ENCODE data around the gene PHB1. TPM values are rescaled to one million over a fixed set of nuclear protein-coding genes. Genes with fewer than 3 reads are reported as not detected.
"Not testable (repeated sequence)": the region's sequence is repeated elsewhere in the genome, so short reads cannot be mapped to it uniquely, and the experiment has no call there.

The PHB1 gene
- total and polyA plus RNA-seq, 12 donors: 107 to 317 (median 215) TPM

DNA sequence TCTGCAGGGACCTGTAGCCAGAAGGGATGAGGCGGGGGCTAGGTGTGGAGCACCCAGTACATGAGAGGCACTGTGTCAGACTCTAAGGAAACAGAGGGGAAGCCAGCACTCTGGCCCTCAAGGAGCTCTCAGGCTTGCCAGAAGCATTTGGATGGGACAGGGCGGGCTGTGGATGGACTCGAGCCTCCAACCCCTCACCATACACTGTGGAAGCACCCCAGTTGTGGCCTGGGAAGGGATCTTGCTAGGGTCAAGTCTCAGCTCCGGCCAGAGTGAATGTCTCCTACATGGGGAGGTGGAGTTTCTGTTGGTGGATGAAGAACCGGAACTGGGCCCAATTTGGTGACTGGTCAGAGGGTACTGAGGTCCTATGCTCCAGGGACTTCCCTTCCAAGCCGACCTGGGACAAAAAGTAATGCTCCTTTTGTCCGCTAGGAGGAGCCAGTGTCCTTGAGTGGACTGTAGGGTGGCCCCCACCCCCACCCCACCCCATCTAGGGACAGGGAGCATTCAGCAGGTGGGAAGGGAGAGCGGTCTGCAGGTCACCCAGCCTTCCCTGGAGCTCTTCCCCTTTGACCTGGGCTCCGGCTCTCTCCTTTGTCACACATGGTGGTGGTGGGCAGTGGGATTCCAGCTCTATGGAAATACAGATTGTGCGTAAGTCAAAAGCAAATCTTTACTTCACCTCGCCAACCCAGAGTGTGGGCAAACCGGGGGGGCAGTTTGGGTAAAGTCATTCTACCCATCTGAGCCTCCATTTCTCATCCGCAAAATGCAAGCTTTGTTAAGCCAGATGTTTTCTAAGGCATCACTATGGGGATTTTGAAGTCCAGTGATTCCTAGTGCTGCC lies 20.4 kb upstream of the PHB1 start:
- H3K27me3 ChIP-seq: peaks cover 0 to 34% (median 30%) of the 10 kb centered on the region in 7 donors
- intact Hi-C loops (cut with DNase I): loop anchor here in 9 of 10 donors (2.0 to 10.0 kb wide), 6 partner anchors 60 to 122 kb away; partner anchors contain the start of gene NGFR (in 1 of the 9)
- no peak overlapping the region for H3K4me3 ChIP-seq
- no peaks in the 10 kb centered on the region for H3K36me3 ChIP-seq
- TF ChIP-seq, protein P1, sequence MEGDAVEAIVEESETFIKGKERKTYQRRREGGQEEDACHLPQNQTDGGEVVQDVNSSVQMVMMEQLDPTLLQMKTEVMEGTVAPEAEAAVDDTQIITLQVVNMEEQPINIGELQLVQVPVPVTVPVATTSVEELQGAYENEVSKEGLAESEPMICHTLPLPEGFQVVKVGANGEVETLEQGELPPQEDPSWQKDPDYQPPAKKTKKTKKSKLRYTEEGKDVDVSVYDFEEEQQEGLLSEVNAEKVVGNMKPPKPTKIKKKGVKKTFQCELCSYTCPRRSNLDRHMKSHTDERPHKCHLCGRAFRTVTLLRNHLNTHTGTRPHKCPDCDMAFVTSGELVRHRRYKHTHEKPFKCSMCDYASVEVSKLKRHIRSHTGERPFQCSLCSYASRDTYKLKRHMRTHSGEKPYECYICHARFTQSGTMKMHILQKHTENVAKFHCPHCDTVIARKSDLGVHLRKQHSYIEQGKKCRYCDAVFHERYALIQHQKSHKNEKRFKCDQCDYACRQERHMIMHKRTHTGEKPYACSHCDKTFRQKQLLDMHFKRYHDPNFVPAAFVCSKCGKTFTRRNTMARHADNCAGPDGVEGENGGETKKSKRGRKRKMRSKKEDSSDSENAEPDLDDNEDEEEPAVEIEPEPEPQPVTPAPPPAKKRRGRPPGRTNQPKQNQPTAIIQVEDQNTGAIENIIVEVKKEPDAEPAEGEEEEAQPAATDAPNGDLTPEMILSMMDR (IDR thresholded peaks at IDR 0.05): peak; percentile 70 to 83 (median 76)
- ATAC-seq (peak; percentile 32 to 74 (median 64)), DNase-seq (peak in 1 of 2 donors; percentile 43)
- H3K27ac ChIP-seq: no peak overlapping the region
- WGBS, 2 donors: 57 to 59% methylated on average over 13 of the region's 13 CpGs
- H3K4me1 ChIP-seq: peaks cover 0 to 8% (median 0%) of the 10 kb centered on the region in 9 donors
- no peaks in the 10 kb centered on the region for H3K9me3 ChIP-seq

DNA sequence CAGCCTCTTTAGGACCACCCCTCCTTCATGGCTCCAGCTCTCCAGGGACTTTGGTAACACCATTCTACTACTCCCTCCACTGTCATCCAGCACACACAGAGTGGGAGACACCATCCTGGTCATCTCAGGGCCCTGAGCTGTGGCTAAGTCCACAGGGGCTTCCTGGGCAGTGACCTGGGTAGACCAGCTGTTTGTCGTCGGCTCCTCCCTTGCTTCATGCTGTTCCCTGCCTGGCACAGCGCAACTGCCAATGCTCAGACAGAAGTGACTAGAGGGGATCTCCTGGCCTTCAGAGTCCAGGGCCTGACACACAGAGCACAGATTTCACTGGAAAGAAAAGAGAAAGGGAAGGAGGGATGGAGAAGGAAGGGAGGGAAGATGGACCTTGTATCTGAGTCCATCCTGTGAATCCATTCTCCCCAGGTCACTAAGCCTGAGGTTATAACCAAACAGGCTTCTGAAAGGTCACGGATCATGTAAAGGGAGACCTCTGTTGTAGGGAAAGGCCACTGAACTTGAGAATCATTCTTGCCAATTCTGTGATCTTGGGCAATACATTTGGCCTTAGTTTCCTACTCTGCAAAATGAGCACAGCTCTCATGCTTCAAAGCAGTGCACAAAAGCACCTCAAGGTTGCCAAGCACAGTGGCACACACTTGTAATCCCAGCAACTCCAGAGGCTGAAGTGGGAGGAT lies 18.5 kb upstream of the PHB1 start:
- Histone ChIP-seq H3K9me3 (no peaks in the 10 kb centered on the region), H3K36me3 (no peaks in the 10 kb centered on the region), H3K4me3 (no peak overlapping the region), H3K27me3 (peaks cover 0 to 31% (median 22%) of the 10 kb centered on the region in 7 donors), H3K27ac (no peak overlapping the region), H3K4me1 (no peaks in the 10 kb centered on the region)
- DNase-seq: no peak
- ATAC-seq: no peak
- TF ChIP-seq, protein P1 (IDR thresholded peaks at IDR 0.05): no peak
- intact Hi-C loops (cut with DNase I): loop anchor here in 1 of 10 donors (10.0 kb wide), 1 partner anchor 62 kb away; the partner anchor contains the start of gene NGFR
- WGBS, 2 donors: 84 to 92% methylated on average over 4 of the region's 4 CpGs

DNA sequence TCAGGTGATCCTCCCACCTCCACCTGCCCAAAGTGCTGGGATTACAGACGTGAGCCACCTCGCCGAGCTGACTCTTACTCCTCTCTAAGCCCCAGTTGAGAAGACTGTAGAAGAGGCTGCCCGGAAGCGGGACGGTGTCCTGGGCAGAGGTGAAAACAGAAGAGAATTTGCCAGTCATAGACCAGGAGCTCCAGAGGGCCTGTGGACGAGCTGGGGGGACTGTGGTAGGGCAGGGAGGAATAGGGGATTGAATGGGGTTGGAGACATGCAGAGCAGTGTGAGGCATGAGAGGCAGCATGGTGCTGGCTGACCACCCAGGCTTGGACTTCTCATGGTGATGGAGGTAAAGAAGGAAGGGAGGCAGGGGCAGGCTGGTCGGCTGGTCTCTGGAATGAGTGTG lies 17.1 kb upstream of the PHB1 start:
- no peak overlapping the region for H3K4me3 ChIP-seq
- peaks cover 0 to 28% (median 16%) of the 10 kb centered on the region in 7 donors for H3K27me3 ChIP-seq
- H3K4me1 ChIP-seq: no peaks in the 10 kb centered on the region
- no peaks in the 10 kb centered on the region for H3K9me3 ChIP-seq
- intact Hi-C loops (cut with DNase I): loop anchor here in 1 of 10 donors (10.0 kb wide), 1 partner anchor 63 kb away; the partner anchor contains the start of gene NGFR
- ATAC-seq (no peak), DNase-seq (no peak)
- no peak overlapping the region for H3K27ac ChIP-seq
- H3K36me3 ChIP-seq: no peaks in the 10 kb centered on the region
- 84% methylated on average over 8 of the region's 8 CpGs for WGBS, 2 donors
- TF ChIP-seq, protein P1 (IDR thresholded peaks at IDR 0.05): no peak

DNA sequence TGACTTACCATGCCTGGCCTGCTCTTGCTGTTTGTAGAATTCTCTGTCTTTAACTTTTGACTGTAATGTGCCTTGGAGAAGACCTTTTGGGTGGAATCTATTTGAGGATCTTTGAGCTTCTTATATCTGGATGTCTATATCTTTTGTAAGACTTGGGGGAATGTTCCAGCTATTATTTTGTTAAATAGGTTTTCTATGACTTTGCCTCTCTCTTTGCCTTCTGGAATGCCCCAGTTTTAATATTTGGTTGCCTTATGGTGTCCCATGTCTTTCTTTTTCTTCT lies 10.3 kb upstream of the PHB1 start:
- no peak for DNase-seq
- Histone ChIP-seq H3K36me3 (no peaks in the 10 kb centered on the region), H3K27me3 (peaks cover 0 to 32% (median 17%) of the 10 kb centered on the region in 7 donors), H3K4me3 (no peak overlapping the region), H3K4me1 (no peaks in the 10 kb centered on the region), H3K9me3 (peaks cover 0 to 23% (median 7%) of the 10 kb centered on the region in 11 donors), H3K27ac (no peak overlapping the region)
- TF ChIP-seq, protein P1 (IDR thresholded peaks at IDR 0.05): no peak
- intact Hi-C loops (cut with DNase I): no loop called here
- no peak for ATAC-seq

DNA sequence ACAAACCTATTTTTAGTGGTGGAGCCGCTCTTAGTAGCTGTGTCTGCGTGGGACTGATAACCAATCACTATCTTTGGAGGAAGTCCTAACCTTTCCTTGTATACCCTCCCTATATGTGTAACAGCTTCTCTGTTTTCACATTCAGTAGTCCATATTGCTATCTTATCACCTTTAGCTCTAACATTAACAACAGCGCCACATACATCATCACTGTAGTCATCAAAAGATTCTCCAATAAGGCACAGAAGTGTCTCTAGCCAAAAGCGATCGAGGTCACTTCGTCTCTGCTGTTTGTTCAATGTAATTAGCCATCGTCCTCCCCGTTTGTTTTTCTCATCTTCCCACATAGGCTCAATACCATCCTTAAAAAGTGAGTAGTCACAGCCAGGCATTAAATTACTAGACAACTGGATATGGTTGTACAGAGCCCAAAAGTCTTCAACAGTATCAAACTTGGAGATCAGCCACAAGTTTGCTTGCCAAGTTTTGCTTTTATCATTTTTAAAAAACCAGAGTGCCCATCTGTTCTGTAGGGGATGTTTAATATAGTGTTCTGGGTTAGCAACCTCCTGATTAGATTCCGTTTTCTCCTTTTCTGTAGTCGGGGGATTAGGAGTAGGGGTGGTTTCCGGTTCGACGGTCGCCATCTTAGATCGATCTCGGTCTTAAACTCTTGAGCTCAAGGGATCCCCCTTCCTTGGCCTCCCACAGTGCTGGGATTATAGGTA lies 9.8 kb upstream of the PHB1 start:
- WGBS, 2 donors: 62 to 65% methylated on average over 15 to 16 of the region's 16 CpGs
- ATAC-seq; intact Hi-C loops (cut with DNase I); H3K4me3 ChIP-seq; H3K4me1 ChIP-seq; H3K36me3 ChIP-seq; DNase-seq; H3K27ac ChIP-seq: not testable (repeated sequence)
- Histone ChIP-seq H3K9me3 (peaks cover 0 to 23% (median 7%) of the 10 kb centered on the region in 11 donors), H3K27me3 (peaks cover 0 to 31% (median 12%) of the 10 kb centered on the region in 7 donors)
